HepG2 (cell line): ENCODE results near the gene RYK. TPM values are rescaled to one million over a fixed set of nuclear protein-coding genes. Genes with fewer than 3 reads are reported as not detected.
A peak's percentile ranks its signal among the peaks of the same experiment; 100 is the strongest.

Source experiments
- ATAC-seq: fragments of 200-7000 bp; cut with Tn5 transposase; 3 replicates; pipeline ENCODE4 v1.9.1; 2020; ENCODE audit warnings: mild to moderate bottlenecking, moderate library complexity
- BruUV-seq: library from RNA; stranded (reverse); fragments of 400-500 nt; replicated peaks from 2 replicates; lab custom pipeline; 2021; lab: Mats Ljungman, UMichigan
- CTCF ChIA-PET: fragments of 300-600 bp; formaldehyde crosslinking; extraction: SDS; loops from one replicate; lab custom pipeline; 2021; ENCODE audit warnings: low total read pairs, inconsistent platforms, low intra/inter-chr PET ratio; lab: Yijun Ruan, JAX
- POLR2A ChIA-PET: fragments of 350-600 bp; sonication (Branson Sonifier 250); formaldehyde crosslinking; loops from one replicate; lab custom pipeline; 2020; ENCODE audit warnings: antibody characterized with exemption, inconsistent platforms; lab: Yijun Ruan, JAX
- DNase-seq: peaks from one replicate; pipeline ENCODE4 v3.0.0-alpha.2; 2015; ENCODE audit warnings: low spot score
- FAIRE-seq: peaks from 3 replicates; lab custom pipeline; 2011; peaks lifted over from hg19 to GRCh38; lab: Jason Lieb, UNC
- H2AFZ ChIP-seq: one replicate; pipeline ENCODE4 v1.6.1; 2011; ENCODE audit warnings: low read length, inconsistent platforms
- H3K27ac ChIP-seq: fragments of 300-600 bp; 3 replicates; pipeline ENCODE4 v1.8.0; 2011; ENCODE audit warnings: mixed run types, mild to moderate bottlenecking, mixed read lengths, low read length, inconsistent platforms; ENCODE audit not compliant: insufficient read depth; ENCODE audit errors: extremely low read length
- H3K27me3 ChIP-seq, 2 experiments: fragments of 200-600 bp in 1 of 2; 2 replicates in 1 of 2; 3 replicates in 1 of 2; pipeline versions ENCODE4 v1.6.0 to v1.8.0; 2011; ENCODE audit warnings: low read length in 2 of 2, mild to moderate bottlenecking in 2 of 2, moderate library complexity in 2 of 2, inconsistent platforms in 1 of 2; ENCODE audit not compliant: insufficient read depth in 2 of 2, control insufficient read depth in 1 of 2
- H3K36me3 ChIP-seq, 2 experiments: fragments of 200-600 bp in 1 of 2; replicated peaks in 1 of 2; 2 replicates in 1 of 2; 3 replicates in 1 of 2; pipeline versions ENCODE4 v1.5.1 to v1.8.0; 2011; ENCODE audit warnings: low read length in 2 of 2, inconsistent platforms in 1 of 2; ENCODE audit not compliant: insufficient read depth in 2 of 2, control insufficient read depth in 1 of 2
- H3K4me1 ChIP-seq: 2 replicates; pipeline ENCODE4 v1.5.1; 2012; ENCODE audit warnings: low read length, inconsistent platforms; ENCODE audit not compliant: insufficient read depth
- H3K4me2 ChIP-seq: 2 replicates; pipeline ENCODE4 v1.6.0; 2011; ENCODE audit warnings: low read depth, low read length, inconsistent platforms
- H3K4me3 ChIP-seq, 3 experiments: fragments of 200-600 bp in 1 of 3; sonication (generic), shearing (Covaris generic) in 1 of 3; replicated peaks in 1 of 3; 2 replicates each; pipeline ENCODE4 v1.5.1; 2011 to 2016; ENCODE audit warnings: low read length in 3 of 3, inconsistent platforms in 2 of 3, low read depth in 2 of 3, mild to moderate bottlenecking in 2 of 3, control low read depth in 1 of 3, mixed read lengths in 1 of 3; ENCODE audit not compliant: insufficient read depth in 1 of 3
- H3K79me2 ChIP-seq: one replicate; pipeline ENCODE4 v1.6.1; 2011; ENCODE audit warnings: low read length, inconsistent platforms; ENCODE audit not compliant: insufficient read depth
- H3K9ac ChIP-seq: 2 replicates; pipeline ENCODE4 v1.6.0; 2011; ENCODE audit warnings: mild to moderate bottlenecking, low read depth, low read length, inconsistent platforms; ENCODE audit not compliant: insufficient read depth
- H3K9me3 ChIP-seq: 2 replicates; pipeline ENCODE4 v1.5.1; 2012; ENCODE audit warnings: mild to moderate bottlenecking, low read length
- H4K20me1 ChIP-seq: 2 replicates; pipeline ENCODE4 v1.6.0; 2011; ENCODE audit warnings: inconsistent platforms, mild to moderate bottlenecking, low read length, moderate library complexity; ENCODE audit not compliant: insufficient read depth
- CEBPB ChIP-seq: IDR thresholded peaks from 2 replicates; pipeline ENCODE4 v1.6.1; 2011; ENCODE audit warnings: low read depth, low read length, improper control_type of control experiment, borderline replicate concordance
- GZF1 ChIP-seq: sonication (generic); formaldehyde crosslinking; IDR thresholded peaks from 2 replicates; pipeline ENCODE4 v1.5.1; 2020; ENCODE audit warnings: mild to moderate bottlenecking, missing genetic modification reagents
- PHF20 ChIP-seq: sonication (generic); formaldehyde crosslinking; IDR thresholded peaks from 2 replicates; pipeline ENCODE4 v1.5.0; 2020; ENCODE audit warnings: mild to moderate bottlenecking, missing genetic modification reagents
- TCF7L2 ChIP-seq: IDR thresholded peaks from 2 replicates; pipeline ENCODE4 v1.6.1; 2011; ENCODE audit warnings: mild to moderate bottlenecking, low read depth, low read length, moderate library complexity
- U2AF2 ChIP-seq: fragments of 200-400 bp; formaldehyde crosslinking; IDR thresholded peaks from 2 replicates; pipeline ENCODE4 v1.6.1; 2017; ENCODE audit warnings: low read depth, mild to moderate bottlenecking, low read length
- WGBS: methylation state at CpG from one replicate; pipeline ENCODE4 v1.1.6; 2017; ENCODE audit warnings: low lambda C conversion rate; 5-methylcytosine and 5-hydroxymethylcytosine counted together
- in situ Hi-C: cut with HindIII; loops from 2 replicates; pipeline ENCODE4 v1.10.0; 2017; ENCODE audit warnings: low pct_unique_long_range_greater_than_20kb; ENCODE audit not compliant: extremely low pct_ligation_motif_present
- intact Hi-C: fragments of 100-400 bp; cut with micrococcal nuclease; formaldehyde crosslinking; loops from one replicate; pipeline ENCODE4 v1.10.0; 2022; ENCODE audit not compliant: unreplicated experiment
- polyA plus RNA-seq, 8 experiments: library from polyadenylated mRNA; depleted of rRNA in 3 of 8; stranded (reverse) in 7 of 8; unstranded in 1 of 8; fragments of >200 nt; fragmentation: Illumina TruSeq in 4 of 8; extraction: Trizol in 4 of 8; gene quantifications; 2 replicates each; pipeline versions ENCODE4 v1.2.1 to v1.2.3, GENCODE V29; 2011 to 2016; ENCODE audit warnings: low read depth in 4 of 8, missing spikeins in 1 of 8, mixed read lengths in 1 of 8; ENCODE audit not compliant: insufficient read depth in 1 of 8
- total RNA-seq, 5 experiments: library from RNA; depleted of rRNA; stranded (reverse); fragments of >200 nt; fragmentation: Illumina TruSeq; extraction: Trizol; gene quantifications; 2 replicates each; pipeline ENCODE4 v1.2.3, GENCODE V29; 2016; ENCODE audit warnings: low read depth in 1 of 5

The RYK gene
- total and polyA plus RNA-seq, 2 of the 13 experiments (the other 11 are each of a cell fraction or from before 2014, with no cell fraction given), result 35.0 to 66.2 TPM

DNA sequence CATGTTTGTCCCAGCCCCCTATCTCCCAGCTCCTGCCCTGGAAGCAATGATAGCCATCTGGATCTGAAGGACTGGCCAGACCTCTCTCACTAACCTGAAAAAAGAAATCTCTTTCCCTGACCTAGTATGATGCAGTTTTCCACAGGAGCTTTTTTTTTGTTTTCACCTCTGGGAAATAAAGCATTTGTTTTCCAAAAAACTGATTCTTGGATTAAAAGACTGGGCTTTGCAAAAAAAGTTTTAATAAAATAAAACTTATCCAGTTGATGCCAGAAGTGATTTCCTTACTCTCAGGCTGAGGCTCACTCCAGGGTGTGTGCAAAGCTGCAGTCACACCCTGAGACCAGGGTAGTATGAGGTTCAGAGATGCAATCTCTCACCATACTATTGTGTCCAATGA is 104.0 kb downstream of the RYK start:
- H3K4me1 ChIP-seq, result peaks cover 8% of the 10 kb centered on the region
- H3K9me3 ChIP-seq, result no peaks in the 10 kb centered on the region
- 0 out of 5 replicates have a peak, but pooled peaks cover 0 to 3% of the 10 kb centered on the region in 2 experiments for H3K36me3 ChIP-seq
- ChIA-PET POLR2A (no interaction called here), CTCF (no interaction called here)
- no peaks in the 10 kb centered on the region for H3K27me3 ChIP-seq
- DNase-seq, result no peak
- peak; percentile 13; the same call in 2 of the 3 replicates for ATAC-seq
- H3K79me2 ChIP-seq, result no peaks in the 10 kb centered on the region
- TF ChIP-seq GZF1 (CRISPR knock-in tag) (no peak), TCF7L2 (no peak), PHF20 (CRISPR knock-in tag) (no peak)
- no peak for FAIRE-seq
- H3K9ac ChIP-seq, result no peak overlapping the region
- H3K4me3 ChIP-seq, result no peak overlapping the region
- H2AFZ ChIP-seq, result no peak overlapping the region
- intact Hi-C loops, result no loop called here
- H3K4me2 ChIP-seq, result no peak overlapping the region
- in situ Hi-C loops, result no loop called here
- no peak overlapping the region for H3K27ac ChIP-seq
- no TSS peak for BruUV-seq
- H4K20me1 ChIP-seq, result no peaks in the 10 kb centered on the region

DNA sequence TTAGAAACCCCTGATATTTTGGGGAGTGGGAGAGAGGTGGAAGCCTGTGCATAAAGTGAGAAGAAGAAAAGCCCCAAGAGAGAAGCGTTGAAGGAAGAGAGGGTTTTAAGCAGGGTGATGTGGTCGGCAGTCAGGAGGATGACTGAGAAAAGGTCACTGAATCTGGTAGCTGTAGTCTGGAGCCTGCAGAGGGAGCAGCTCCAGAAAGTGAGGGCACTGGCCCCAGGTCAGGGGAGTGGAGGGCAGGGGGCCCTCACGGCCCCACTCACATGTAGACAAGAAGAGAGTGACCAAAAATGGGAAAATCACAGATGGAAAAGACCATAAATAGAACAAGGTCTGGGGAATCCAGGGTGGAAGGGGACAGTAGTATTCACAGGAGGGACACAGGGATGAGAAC is 105.5 kb downstream of the RYK start:
- peak; percentile 63 for ATAC-seq
- WGBS, result 44% methylated on average over 3 of the region's 3 CpGs

More for the DNA sequence above, 105.5 kb downstream of the RYK start:
- FAIRE-seq (no peak), DNase-seq (no peak)
- TF ChIP-seq CEBPB (no peak), U2AF2 (no peak)
- Histone ChIP-seq H3K36me3 (no peaks in the 10 kb centered on the region), H3K27ac (no peak overlapping the region), H3K9ac (no peak overlapping the region), H2AFZ (no peak overlapping the region), H3K27me3 (no peaks in the 10 kb centered on the region), H3K4me2 (no peak overlapping the region), H3K4me1 (peaks cover 8% of the 10 kb centered on the region), H3K4me3 (no peak overlapping the region), H4K20me1 (no peaks in the 10 kb centered on the region), H3K9me3 (no peaks in the 10 kb centered on the region), H3K79me2 (no peaks in the 10 kb centered on the region)
- in situ Hi-C loops (no loop called here), intact Hi-C loops (no loop called here)
- BruUV-seq, result no TSS peak
- ChIA-PET CTCF (no interaction called here), POLR2A (no interaction called here)
